H1 (cell line): ENCODE data around the gene USP53. TPM values are rescaled to one million over a fixed set of nuclear protein-coding genes. Genes with fewer than 3 reads are reported as not detected.
A peak's percentile ranks its signal among the peaks of the same experiment; 100 is the strongest.

Source experiments
- ASH2L ChIP-seq: fragments of 200-600, 300-600 bp; sonication (generic); IDR thresholded peaks from one replicate; pipeline ENCODE4 v1.7.1; 2017; ENCODE audit warnings: low read length
- CHD7 ChIP-seq: fragments of 300-600 bp; sonication (generic); IDR thresholded peaks from 2 replicates; pipeline ENCODE4 v1.7.1; 2012; ENCODE audit warnings: low read length, moderate library complexity, mild to moderate bottlenecking, inconsistent platforms; ENCODE audit not compliant: insufficient replicate concordance
- EGR1 ChIP-seq: IDR thresholded peaks from 2 replicates; pipeline ENCODE4 v1.6.1; 2011; ENCODE audit warnings: low read depth, low read length, borderline replicate concordance
- HDAC2 ChIP-seq, 2 experiments: fragments of 300-600 bp in 1 of 2; sonication (generic) in 1 of 2; IDR thresholded peaks; 2 replicates each; pipeline ENCODE4 v1.6.1; 2011 to 2012; ENCODE audit warnings: low read depth in 2 of 2, low read length in 2 of 2, mild to moderate bottlenecking in 2 of 2, moderate library complexity in 2 of 2, borderline replicate concordance in 1 of 2, inconsistent platforms in 1 of 2
- HDAC6 ChIP-seq: IDR thresholded peaks from one replicate; pipeline ENCODE4 v1.7.1; 2012; ENCODE audit warnings: low read depth, mild to moderate bottlenecking, inconsistent platforms, low read length, moderate library complexity
- KDM5A ChIP-seq: fragments of 200-600 bp; IDR thresholded peaks from 2 replicates; pipeline ENCODE4 v1.7.1; 2012; ENCODE audit warnings: mild to moderate bottlenecking, low read length, inconsistent platforms, mixed read lengths
- MAX ChIP-seq: IDR thresholded peaks from 2 replicates; pipeline ENCODE4 v1.6.1; 2012; ENCODE audit warnings: inconsistent platforms
- POLR2A ChIP-seq, 2 experiments: IDR thresholded peaks; 1 replicate in 1 of 2; 2 replicates in 1 of 2; pipeline ENCODE4 v1.6.1; 2011; ENCODE audit warnings: low read depth in 2 of 2, low read length in 2 of 2, mild to moderate bottlenecking in 2 of 2; ENCODE audit errors: control extremely low read depth in 1 of 2
- RBBP5 ChIP-seq: IDR thresholded peaks from 2 replicates; pipeline ENCODE4 v1.7.1; 2012; ENCODE audit warnings: low read depth, mild to moderate bottlenecking, inconsistent platforms, low read length, moderate library complexity, borderline replicate concordance
- SUZ12 ChIP-seq: fragments of 200-600 bp; sonication (generic); IDR thresholded peaks from 2 replicates; pipeline ENCODE4 v1.6.1; 2012; ENCODE audit warnings: mild to moderate bottlenecking, inconsistent platforms, low read length, moderate library complexity, mixed read lengths
- polyA plus RNA-seq, 7 experiments: library from polyadenylated mRNA; depleted of rRNA in 3 of 7; stranded (reverse) in 5 of 7; unstranded in 2 of 7; fragments of >200 nt in 5 of 7; fragments of 200-250 nt in 2 of 7; gene quantifications; 1 replicate in 5 of 7; 2 replicates in 1 of 7; 4 replicates in 1 of 7; pipeline versions ENCODE4 v1.2.1 to v1.2.3, GENCODE V29; 2011 to 2013; ENCODE audit warnings: missing spikeins in 2 of 7, mixed read lengths in 2 of 7
- total RNA-seq: library from RNA; stranded (reverse); fragmentation: NEBNext Ultra II Directional; extraction: Animal tissue kit (Norgen Biotek cat#: 25700); gene quantifications from 2 replicates; pipeline ENCODE4 v1.2.1, GENCODE V29; 2021

Gene USP53
- total and polyA plus RNA-seq, 2 of the 8 experiments (the other 6 are each of a cell fraction or from before 2014, with no cell fraction given) = 2.9 to 14.9 TPM

GRCh38 chr4:119212964-119213606 lies 572 bp downstream of the USP53 start (continued):
- TF ChIP-seq CHD7 (no peak), HDAC6 (no peak), RBBP5 (peak; percentile 73), EGR1 (no peak), KDM5A (no peak), POLR2A (IDR thresholded peaks at IDR 0.05; ENCODE audit: control extremely low read depth in 1 of 2, low read depth in 2 of 2, low read length in 2 of 2) (peak; percentile 43 to 74), MAX (no peak; the same call in 1 of the 2 replicates), HDAC2 (IDR thresholded peaks at IDR 0.05; ENCODE audit: borderline replicate concordance in 1 of 2, low read depth in 2 of 2, low read length in 2 of 2) (0 out of 4 replicates have a peak, but pooled peaks of 1 of the 2 experiments have one; percentile 30), ASH2L (no peak), SUZ12 (no peak)
